Measurements from ENCODE around the gene E2F7.
"Not testable (repeated sequence)": the region's sequence is repeated elsewhere in the genome, so short reads cannot be mapped to it uniquely, and the experiment has no call there.

The E2F7 gene

DNA sequence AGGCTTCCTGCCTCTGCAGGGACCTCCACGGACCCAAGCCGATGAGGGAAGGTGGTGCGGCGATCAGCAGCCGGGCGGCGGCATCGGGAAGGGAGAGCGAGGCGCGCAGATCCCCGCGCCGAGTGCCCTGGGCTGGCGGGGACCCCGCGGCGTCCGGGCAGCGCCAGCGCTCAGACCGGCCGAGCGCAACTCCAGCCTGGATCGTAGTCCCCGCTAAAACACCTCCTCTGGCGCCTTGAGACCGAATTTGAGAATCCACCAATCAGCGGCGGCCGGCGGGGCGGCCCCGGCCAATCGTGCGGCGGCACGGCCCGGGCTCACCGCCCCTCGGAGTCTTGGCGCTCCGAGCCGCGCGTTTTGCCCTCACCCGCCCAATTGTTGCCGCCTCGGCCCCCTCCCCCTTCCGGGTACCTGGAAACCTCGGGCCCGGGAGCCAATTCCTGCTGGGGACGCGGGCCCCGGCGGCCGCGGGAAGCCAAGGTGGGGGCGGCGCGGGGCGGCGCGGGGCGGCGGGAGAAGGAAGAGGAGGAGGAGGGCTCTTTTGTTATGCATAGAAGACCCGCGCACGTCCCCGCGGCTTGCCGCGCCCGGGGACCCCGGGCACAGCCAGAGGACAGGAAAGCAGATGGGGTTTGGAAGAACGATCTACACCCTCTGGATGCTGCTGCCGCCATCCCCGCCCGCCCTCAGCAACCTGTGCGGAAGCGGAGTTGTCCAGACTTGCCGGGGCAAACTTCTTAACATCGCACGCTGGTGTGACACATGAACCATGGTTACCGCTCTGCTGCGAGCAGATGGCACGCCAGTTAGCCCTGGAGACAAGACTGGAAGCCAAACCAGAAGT lies at the start of gene E2F7:
E2F7 (minus strand) TSS at position 209 of the 844 bp plus-strand sequence. CDS start 934 bp downstream, outside the sequence.
- DNase-seq: peak; percentile 14

GRCh38 chr12:77113971-77114370 lies 48.6 kb upstream of the E2F7 start:
- DNase-seq: no peak

DNA sequence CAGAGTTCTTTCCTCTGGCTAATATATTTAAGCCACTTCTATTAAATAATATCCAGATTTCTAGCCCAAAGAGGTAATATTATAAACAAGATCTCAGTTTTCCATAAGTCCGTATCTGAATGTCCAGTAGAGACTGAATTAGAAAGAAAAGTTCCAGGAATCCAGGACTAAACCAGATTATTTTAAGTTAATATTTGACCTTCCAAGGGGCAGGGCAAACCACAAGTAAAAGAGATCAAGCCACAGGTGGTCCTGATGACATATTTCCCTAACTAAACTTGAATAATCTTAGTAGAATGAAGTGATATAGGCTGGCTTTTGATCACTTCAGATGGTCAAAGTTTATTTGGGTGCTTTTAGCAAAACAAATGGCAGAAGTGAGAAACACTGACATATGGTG lies 43.3 kb upstream of the E2F7 start:
- no peak for DNase-seq

DNA sequence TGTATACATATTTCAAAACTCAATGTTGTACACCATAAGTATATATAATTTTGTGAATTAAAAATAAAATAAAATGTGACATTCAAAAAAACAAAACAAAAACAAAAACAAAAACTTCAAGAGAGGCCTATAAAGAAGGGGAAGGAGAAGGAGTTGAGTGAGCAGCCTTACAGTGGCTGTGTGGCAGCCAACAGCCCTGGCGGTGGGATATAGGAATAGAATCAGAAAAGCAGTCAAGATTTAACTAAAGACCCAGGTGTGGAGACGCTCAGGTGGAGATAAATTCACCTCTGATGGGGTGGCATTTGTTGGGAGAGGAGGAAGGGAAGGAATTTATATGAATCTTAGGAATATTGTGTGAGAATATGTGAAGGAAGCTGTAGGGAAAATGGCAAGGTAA lies 41.8 kb upstream of the E2F7 start:
- no peak for DNase-seq

GRCh38 chr12:77104792-77105191 lies 39.4 kb upstream of the E2F7 start:
- DNase-seq: no peak

GRCh38 chr12:77104286-77104685 lies 38.9 kb upstream of the E2F7 start:
- no peak for DNase-seq

DNA sequence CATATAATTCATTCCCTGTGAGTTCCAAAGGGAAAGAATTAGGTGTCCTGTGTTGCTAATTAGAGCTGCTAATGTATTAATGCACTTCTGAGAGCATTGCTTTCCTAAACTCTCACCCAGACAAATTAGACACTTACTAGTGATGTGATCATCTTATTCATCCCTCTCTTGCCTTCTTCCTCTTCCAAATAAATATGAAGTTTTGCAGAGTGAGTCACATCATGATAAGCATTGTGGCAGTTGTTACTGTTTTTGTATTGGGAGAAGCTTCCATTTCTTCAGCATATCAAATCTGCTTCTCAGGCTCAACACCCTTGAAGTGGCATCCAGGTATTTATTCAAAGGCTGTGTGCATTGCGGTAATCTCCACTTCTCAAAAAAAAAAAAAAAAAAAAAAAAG lies 37.3 kb upstream of the E2F7 start:
- DNase-seq: no peak

GRCh38 chr12:77102123-77102522 lies 36.8 kb upstream of the E2F7 start:
- DNase-seq: no peak

DNA sequence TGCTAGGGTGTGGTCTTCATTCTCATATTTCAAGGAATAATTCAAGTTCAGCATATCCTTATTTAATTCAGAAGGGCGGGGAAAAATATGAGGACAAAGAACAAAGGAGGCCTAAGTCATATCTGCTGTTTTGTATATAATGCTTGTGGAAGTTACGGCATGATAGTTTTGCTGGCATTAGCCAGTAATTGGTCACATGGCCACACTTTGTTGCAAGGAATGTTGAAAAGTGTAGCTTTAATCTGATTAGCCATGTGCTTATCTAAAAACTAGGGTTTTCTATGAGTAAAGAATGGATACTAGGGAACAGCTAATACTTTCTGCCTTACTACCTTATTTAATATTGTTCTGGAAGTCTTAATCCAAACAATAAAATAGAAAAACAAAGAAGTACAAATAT lies 34.4 kb upstream of the E2F7 start:
- no peak for DNase-seq

DNA sequence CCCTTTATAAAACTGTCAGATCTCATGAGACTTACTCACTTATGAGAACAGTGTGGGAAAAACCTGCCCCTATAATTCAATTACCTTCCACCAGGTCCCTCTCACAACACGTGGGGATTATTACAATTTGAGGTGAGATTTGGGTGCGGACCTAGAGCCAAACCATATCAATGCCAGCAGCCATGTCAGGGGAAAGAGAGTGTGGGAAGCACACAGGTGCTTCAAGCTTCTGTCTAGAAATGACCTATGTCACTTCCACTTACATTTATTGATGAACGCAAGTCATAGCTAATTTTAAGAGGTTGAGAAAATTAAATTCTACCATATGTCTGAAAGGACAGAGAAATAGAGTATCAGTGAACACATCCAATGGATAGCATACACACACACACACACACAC lies 32.5 kb upstream of the E2F7 start:
- no peak for DNase-seq

- not testable (repeated sequence) for DNase-seq
These were observed 26.9 kb upstream of the E2F7 start for GRCh38 chr12:77092227-77092626.

DNA sequence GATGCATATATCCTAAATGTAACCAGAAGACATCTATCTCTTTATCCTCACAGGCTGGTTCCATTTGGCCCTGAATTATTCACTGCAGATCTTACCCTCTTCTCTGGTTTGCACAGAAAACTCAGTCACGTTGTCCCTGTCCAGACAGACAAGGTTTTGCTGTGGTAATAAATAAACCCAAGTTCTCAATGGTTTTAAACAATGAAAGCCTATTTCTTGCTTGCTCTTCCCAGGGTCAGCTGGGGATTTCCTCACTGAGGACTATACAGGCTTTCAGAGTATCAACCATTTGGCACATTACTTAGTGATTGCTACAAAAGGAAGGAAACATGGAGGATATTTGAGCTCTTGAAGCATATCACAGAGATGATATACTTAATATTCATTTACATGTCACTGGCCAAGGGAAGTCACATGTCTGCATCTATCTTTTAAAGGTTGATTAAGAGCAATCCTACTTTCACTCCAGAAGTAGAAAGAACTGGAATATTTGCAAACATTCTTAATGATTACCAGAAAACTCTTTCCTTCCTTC lies 24.4 kb upstream of the E2F7 start:
- DNase-seq: no peak

GRCh38 chr12:77087427-77087826 lies 22.1 kb upstream of the E2F7 start:
- DNase-seq: no peak

GRCh38 chr12:77082021-77082420 lies 16.7 kb upstream of the E2F7 start:
- no peak for DNase-seq

DNA sequence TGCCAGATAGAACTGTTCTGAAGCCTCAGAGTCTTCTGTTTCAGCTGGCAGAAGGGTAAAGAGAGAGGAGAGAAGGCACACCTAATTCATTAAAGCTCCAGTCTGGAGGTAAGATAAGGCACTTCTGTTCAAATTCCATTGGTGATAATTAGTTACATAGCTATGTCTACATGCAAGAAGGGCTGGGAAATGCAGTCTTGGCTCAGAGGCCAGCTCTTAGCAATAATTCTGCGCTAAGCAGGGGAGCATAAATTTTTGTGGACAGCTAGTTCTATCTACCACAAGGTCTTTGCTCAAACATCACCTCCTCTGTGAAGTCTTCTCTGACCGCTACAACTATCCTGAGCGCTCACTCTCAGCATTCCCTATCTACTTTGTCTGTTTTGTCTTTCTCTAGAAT lies 14.3 kb upstream of the E2F7 start:
- DNase-seq: no peak

GRCh38 chr12:77078231-77078630 lies 12.9 kb upstream of the E2F7 start:
- no peak for DNase-seq

DNA sequence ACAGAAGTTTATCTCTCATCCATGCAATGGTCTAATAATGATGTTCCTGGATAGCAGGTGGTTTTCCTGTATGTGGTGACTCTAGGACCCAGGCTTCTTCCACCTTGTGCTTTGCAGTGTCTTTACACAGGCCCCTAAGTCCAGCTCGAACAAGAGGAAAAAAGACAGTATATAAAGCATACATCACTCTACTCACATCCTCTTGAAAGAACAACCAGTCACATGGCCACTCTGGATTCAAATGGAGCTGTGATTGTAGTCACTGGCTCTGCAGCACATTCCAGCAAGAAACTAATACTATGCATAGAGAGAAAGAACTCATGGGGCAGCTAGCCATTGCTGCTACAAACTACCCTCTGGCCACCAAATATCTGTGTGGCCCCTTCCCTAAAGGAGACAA lies 11.5 kb upstream of the E2F7 start:
- no peak for DNase-seq

DNA sequence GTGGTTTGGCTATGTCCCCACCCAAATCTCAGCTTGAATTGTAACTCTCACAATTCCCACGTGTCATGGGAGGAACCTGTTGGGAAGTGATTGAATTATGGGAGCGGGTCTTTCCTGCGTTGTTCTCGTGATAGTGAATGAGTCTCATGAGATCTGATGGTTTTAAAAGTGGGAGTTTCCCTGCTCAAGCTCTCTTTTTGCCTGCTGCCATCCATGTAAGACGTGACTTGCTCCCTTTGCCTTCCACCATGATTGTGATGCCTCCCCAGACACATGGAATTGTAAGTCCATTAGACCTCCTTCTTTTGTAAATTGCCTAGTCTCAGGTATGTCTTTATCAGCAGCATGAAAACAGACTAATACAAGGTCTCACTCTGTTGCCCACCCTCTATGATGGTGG lies 8.5 kb upstream of the E2F7 start:
- not testable (repeated sequence) for DNase-seq

DNA sequence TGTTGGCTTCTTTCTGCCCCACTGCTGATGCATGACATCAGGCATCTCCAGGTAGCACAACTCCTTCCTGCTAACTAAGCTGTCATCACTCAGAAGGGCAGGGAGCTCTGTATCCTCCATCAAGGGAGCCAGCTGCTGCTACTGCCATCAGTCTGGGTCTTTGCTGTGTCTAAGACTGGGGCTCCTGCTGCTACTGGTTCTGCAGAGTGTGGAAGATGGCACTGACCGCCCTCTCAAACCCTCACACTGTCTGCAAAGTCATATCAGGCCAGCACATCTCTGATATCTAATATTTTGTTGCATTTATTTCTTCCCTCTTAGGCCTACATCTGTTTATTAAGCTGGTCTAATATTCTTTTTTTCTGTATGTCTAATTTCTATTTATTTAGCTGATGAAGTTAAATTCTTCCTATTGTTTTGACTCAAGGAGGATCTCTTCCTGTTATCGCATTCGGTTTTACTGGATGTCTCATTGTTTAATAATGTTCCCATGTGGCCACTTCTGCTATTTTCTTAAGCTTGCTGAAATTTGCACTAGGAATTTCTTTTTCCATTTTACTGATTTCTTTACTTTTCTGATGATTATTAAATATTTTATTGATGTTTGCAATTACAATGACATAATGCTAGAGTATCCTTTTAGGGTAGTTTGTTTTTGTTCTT lies 7.6 kb upstream of the E2F7 start:
- no peak for DNase-seq

GRCh38 chr12:77070800-77071449 lies 5.6 kb upstream of the E2F7 start:
- no peak for DNase-seq

- no peak for DNase-seq
These were observed 5.0 kb upstream of the E2F7 start for GRCh38 chr12:77070382-77070781.

DNA sequence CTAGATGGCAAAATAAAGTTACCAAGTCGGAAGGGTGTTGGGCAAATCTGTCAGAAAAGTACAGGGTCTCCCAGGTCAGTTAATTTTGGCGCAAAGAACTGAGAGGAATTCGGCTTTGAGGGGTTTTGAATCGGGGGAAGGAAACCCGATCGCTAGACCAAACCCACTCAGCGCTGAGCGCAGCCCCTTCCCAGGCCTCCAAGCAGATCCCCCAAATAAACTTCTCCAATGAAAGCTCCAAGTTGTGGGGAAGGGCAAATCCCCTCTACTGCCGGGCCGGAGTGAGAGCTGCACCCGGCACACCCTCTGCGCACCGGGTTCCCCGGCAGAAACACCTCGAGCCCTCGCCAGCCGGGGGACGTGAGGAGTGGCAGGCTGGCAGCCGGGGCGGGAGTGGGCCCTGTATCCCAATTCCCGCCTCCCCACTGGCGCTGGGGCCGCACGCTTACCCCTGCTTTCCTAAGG lies 441 bp downstream of the E2F7 start:
- no peak for DNase-seq

DNA sequence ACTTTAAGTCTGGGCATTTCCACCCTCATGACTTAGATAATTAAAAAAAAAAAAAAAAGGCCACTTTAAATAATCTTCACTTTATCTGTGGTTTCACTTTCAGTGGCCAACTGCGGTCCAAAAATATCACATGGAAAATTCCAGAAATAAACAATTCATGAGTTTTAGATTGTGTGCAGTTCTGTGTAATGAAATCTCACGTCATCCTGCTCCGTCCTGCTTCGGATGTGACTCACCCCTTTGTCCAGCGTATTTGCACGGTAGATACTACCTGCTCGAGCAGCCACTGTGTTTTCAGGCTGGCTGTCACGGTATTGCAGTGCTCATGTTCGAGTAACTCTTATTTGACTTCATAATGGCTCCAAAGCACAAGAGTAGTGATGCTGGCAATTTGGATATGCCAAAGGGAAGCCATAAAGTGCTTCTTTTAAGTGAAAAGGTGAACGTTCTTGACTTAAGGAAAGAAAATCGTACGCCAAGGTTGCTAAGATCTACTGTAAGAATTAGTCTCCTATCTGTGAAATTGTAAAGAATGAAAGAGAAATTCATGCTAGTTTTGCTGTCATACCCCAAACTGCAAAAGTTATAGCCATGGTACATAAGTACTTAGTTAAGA lies 2.4 kb downstream of the E2F7 start:
- no peak for DNase-seq
